Trophoblast cell (in vitro differentiated cells and primary cell): ENCODE measurements around the gene DRAP1.
A peak's percentile ranks its signal among the peaks of the same experiment; 100 is the strongest.

Experiments used
- DNase-seq, 2 donors: peaks; one replicate each; pipeline ENCODE4 v3.0.0-alpha.2; 2016
- H2AFZ ChIP-seq: 2 replicates; pipeline ENCODE4 v1.6.1; 2013; ENCODE audit warnings: low read length, moderate library complexity, mild to moderate bottlenecking; ENCODE audit not compliant: insufficient read depth, poor library complexity
- H2AK5ac ChIP-seq: 2 replicates; pipeline ENCODE4 v1.6.1; 2013; ENCODE audit warnings: mild to moderate bottlenecking, low read length
- H2BK120ac ChIP-seq: 2 replicates; pipeline ENCODE4 v1.6.1; 2013; ENCODE audit warnings: low read length, mild to moderate bottlenecking, moderate library complexity; ENCODE audit not compliant: insufficient read depth, poor library complexity
- H2BK12ac ChIP-seq: 2 replicates; pipeline ENCODE4 v1.6.1; 2013; ENCODE audit warnings: mild to moderate bottlenecking, low read length, moderate library complexity
- H2BK5ac ChIP-seq: 2 replicates; pipeline ENCODE4 v1.6.1; 2013; ENCODE audit warnings: low read length, low read depth, moderate library complexity, mild to moderate bottlenecking; ENCODE audit not compliant: poor library complexity
- H3K14ac ChIP-seq: 2 replicates; pipeline ENCODE4 v1.6.1; 2013; ENCODE audit warnings: mild to moderate bottlenecking, low read length
- H3K18ac ChIP-seq: 2 replicates; pipeline ENCODE4 v1.6.1; 2013; ENCODE audit warnings: mild to moderate bottlenecking, low read length
- H3K23ac ChIP-seq: 2 replicates; pipeline ENCODE4 v1.6.1; 2013; ENCODE audit warnings: low read length
- H3K27ac ChIP-seq: 2 replicates; pipeline ENCODE4 v1.5.1; 2013; ENCODE audit warnings: low read depth, mild to moderate bottlenecking, inconsistent platforms, low read length, moderate library complexity
- H3K27me3 ChIP-seq: 2 replicates; pipeline ENCODE4 v1.6.1; 2013; ENCODE audit warnings: inconsistent platforms, mild to moderate bottlenecking, low read length, moderate library complexity; ENCODE audit not compliant: insufficient read depth
- H3K36me3 ChIP-seq, 2 experiments: 1 replicate in 1 of 2; 2 replicates in 1 of 2; pipeline ENCODE4 v1.6.1; 2013; ENCODE audit warnings: low read length in 2 of 2, mild to moderate bottlenecking in 2 of 2, moderate library complexity in 1 of 2; ENCODE audit not compliant: insufficient read depth in 2 of 2, control insufficient read depth in 1 of 2
- H3K4ac ChIP-seq: 2 replicates; pipeline ENCODE4 v1.6.1; 2013; ENCODE audit warnings: low read depth, mild to moderate bottlenecking, low read length, moderate library complexity
- H3K4me1 ChIP-seq, 2 experiments: 1 replicate in 1 of 2; 2 replicates in 1 of 2; pipeline ENCODE4 v1.6.1; 2013; ENCODE audit warnings: low read length in 2 of 2, mild to moderate bottlenecking in 2 of 2, moderate library complexity in 1 of 2; ENCODE audit not compliant: insufficient read depth in 2 of 2, control insufficient read depth in 1 of 2
- H3K4me2 ChIP-seq: 2 replicates; pipeline ENCODE4 v1.6.1; 2013; ENCODE audit warnings: inconsistent platforms, mild to moderate bottlenecking, low read length, moderate library complexity
- H3K4me3 ChIP-seq: 2 replicates; pipeline ENCODE4 v1.5.1; 2013; ENCODE audit warnings: mild to moderate bottlenecking, low read depth, low read length, inconsistent platforms
- H3K79me1 ChIP-seq: one replicate; pipeline ENCODE4 v1.6.1; 2013; ENCODE audit warnings: low read length
- H3K79me2 ChIP-seq: 2 replicates; pipeline ENCODE4 v1.6.1; 2013; ENCODE audit warnings: low read length, mild to moderate bottlenecking; ENCODE audit not compliant: control insufficient read depth, insufficient read depth, poor library complexity
- H3K9ac ChIP-seq: 2 replicates; pipeline ENCODE4 v1.6.1; 2013; ENCODE audit warnings: mild to moderate bottlenecking, low read length
- H3K9me3 ChIP-seq: 2 replicates; pipeline ENCODE4 v1.6.1; 2013; ENCODE audit warnings: low read depth, mild to moderate bottlenecking, control low read depth, inconsistent platforms, low read length; ENCODE audit not compliant: insufficient read depth
- H4K12ac ChIP-seq: 2 replicates; pipeline ENCODE4 v1.6.1; 2013; ENCODE audit warnings: low read depth, mild to moderate bottlenecking, low read length, moderate library complexity
- H4K8ac ChIP-seq: 2 replicates; pipeline ENCODE4 v1.6.1; 2013; ENCODE audit warnings: low read depth, mild to moderate bottlenecking, low read length, moderate library complexity
- H4K91ac ChIP-seq: one replicate; pipeline ENCODE4 v1.6.1; 2013; ENCODE audit warnings: low read depth, mild to moderate bottlenecking, low read length, moderate library complexity
- WGBS: extraction: QIAGEN DNeasy Blood & Tissue Kit; methylation state at CpG from one replicate; pipeline ENCODE4 v1.1.7; 2013; ENCODE audit warnings: missing lambda C conversion rate; ENCODE audit not compliant: insufficient read length, insufficient coverage; ENCODE audit errors: extremely low coverage; 5-methylcytosine and 5-hydroxymethylcytosine counted together

Gene DRAP1

DNA sequence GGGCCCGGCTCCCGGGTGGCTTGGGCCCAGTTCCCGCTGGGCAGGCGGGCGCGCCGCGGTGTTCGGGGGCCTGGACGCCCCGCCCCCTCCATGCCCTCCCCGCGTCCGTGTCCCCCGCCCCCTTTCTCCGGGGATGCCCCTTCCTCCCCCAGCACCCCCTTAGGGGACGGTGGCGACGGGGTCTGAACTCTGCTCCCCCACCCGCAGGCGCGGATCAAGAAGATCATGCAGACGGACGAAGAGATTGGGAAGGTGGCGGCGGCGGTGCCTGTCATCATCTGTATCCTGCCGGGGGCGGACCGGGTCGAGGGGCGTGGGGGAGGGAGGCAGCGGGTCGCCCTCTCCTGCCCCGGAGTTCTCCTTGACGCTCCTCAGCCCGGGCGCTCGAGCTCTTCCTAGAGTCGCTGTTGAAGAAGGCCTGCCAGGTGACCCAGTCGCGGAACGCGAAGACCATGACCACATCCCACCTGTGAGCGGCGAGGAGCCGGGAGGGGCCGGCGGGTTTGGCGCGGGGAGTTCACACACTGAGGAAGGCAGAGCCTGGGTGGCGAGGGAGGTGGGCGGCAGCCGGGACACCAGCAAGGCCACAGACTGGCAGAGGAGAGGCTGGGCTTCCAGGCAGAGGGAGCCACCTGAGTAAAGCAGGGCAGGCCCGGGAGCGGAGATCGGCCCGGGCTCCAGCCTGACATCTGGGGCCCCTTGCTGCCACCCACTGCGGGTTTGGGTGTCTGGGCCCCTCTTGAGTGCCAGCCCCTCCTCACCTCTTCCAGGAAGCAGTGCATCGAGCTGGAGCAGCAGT is 546 bp downstream of the DRAP1 start:
- Histone ChIP-seq H2BK12ac (no peak overlapping the region), H3K79me1 (peaks cover 19% of the 10 kb centered on the region), H4K8ac (peak overlapping the region; percentile 78), H3K27ac (peak overlapping the region; percentile 35), H3K9me3 (peaks cover 2% of the 10 kb centered on the region), H3K4me2 (peak overlapping the region; percentile 73), H3K9ac (peak overlapping the region; percentile 82), H3K18ac (peak overlapping the region; percentile 84), H2BK5ac (peak overlapping the region; percentile 33), H3K36me3 (peaks cover 26 to 31% of the 10 kb centered on the region in 2 experiments), H3K23ac (no peak overlapping the region), H3K4me1 (peaks cover 38 to 42% of the 10 kb centered on the region in 2 experiments), H3K14ac (peak overlapping the region; percentile 71), H4K91ac (peak overlapping the region; percentile 78), H2AFZ (peak overlapping the region; percentile 0), H3K4ac (peak overlapping the region; percentile 58), H3K27me3 (no peaks in the 10 kb centered on the region), H2AK5ac (no peak overlapping the region), H3K79me2 (peaks cover 10% of the 10 kb centered on the region), H4K12ac (no peak overlapping the region), H2BK120ac (peak overlapping the region; percentile 65), H3K4me3 (peak overlapping the region; percentile 92)
- DNase-seq = peak in 1 of 2 donors; percentile 36
- no CpG with 5 or more reads among the region's 60 CpGs for WGBS

- H4K8ac ChIP-seq = no peak overlapping the region
- H3K18ac ChIP-seq = peak overlapping the region; percentile 11
- H2BK120ac ChIP-seq = no peak overlapping the region
- no peaks in the 10 kb centered on the region for H3K27me3 ChIP-seq
- H2BK12ac ChIP-seq = no peak overlapping the region
- no peak overlapping the region for H4K12ac ChIP-seq
- H3K36me3 ChIP-seq = peaks cover 26 to 31% of the 10 kb centered on the region in 2 experiments
- H2AFZ ChIP-seq = no peak overlapping the region
- peak overlapping the region; percentile 35 for H3K14ac ChIP-seq
- peak overlapping the region; percentile 18 for H3K9ac ChIP-seq
- H3K23ac ChIP-seq = no peak overlapping the region
- H3K27ac ChIP-seq = no peak overlapping the region
- WGBS = no CpG with 5 or more reads among the region's 15 CpGs
- H3K79me1 ChIP-seq = peaks cover 15% of the 10 kb centered on the region
- no peak overlapping the region for H4K91ac ChIP-seq
- no peak overlapping the region for H2AK5ac ChIP-seq
- DNase-seq = no peak
- H3K4me2 ChIP-seq = peak overlapping the region; percentile 73
- H3K4me3 ChIP-seq = peak overlapping the region; percentile 92
- H2BK5ac ChIP-seq = no peak overlapping the region
- H3K9me3 ChIP-seq = peaks cover 2% of the 10 kb centered on the region
- H3K79me2 ChIP-seq = peaks cover 10% of the 10 kb centered on the region
- H3K4me1 ChIP-seq = peaks cover 32 to 36% of the 10 kb centered on the region in 2 experiments
- no peak overlapping the region for H3K4ac ChIP-seq
These were observed 1.2 kb downstream of the DRAP1 start for GRCh38 chr11:65920372-65920802.

DNA sequence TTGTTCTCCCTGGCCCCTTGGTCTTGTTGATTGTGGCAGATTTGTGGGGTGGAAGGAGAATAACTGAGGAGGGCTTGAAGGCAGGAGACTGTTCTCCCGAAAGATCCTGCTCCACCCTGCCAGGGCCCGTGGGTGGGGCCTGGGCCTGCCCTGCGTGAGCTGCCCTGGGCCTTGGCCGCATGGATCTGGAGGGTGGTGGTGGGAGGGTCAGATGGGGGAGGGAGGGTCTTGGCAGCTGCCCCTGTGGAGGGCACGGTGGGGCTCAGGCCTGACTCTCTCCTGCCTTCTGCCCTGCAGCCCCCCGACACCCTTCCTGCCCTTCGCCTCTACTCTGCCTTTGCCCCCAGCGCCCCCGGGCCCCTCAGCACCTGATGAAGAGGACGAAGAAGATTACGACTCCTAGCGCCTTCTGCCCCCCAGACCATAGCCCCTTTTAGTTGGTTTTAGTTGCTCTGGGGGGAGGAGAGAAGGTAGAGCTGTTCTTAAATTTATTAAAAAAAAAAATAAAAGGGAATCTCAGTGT is 1.9 kb downstream of the DRAP1 start:
- Histone ChIP-seq H3K79me2 (peaks cover 10% of the 10 kb centered on the region), H3K14ac (no peak overlapping the region), H2AK5ac (no peak overlapping the region), H3K18ac (no peak overlapping the region), H3K4me2 (no peak overlapping the region), H3K36me3 (peaks cover 26 to 31% of the 10 kb centered on the region in 2 experiments), H3K9me3 (peaks cover 2% of the 10 kb centered on the region), H3K4me3 (no peak overlapping the region), H3K79me1 (peaks cover 9% of the 10 kb centered on the region), H3K4me1 (peaks cover 26 to 29% of the 10 kb centered on the region in 2 experiments), H2AFZ (no peak overlapping the region), H3K9ac (no peak overlapping the region), H2BK120ac (no peak overlapping the region), H4K8ac (no peak overlapping the region), H2BK12ac (no peak overlapping the region), H3K27me3 (no peaks in the 10 kb centered on the region), H3K4ac (no peak overlapping the region), H4K12ac (no peak overlapping the region), H3K23ac (no peak overlapping the region), H3K27ac (no peak overlapping the region), H4K91ac (no peak overlapping the region), H2BK5ac (no peak overlapping the region)
- no CpG with 5 or more reads among the region's 12 CpGs for WGBS
- no peak for DNase-seq

DNA sequence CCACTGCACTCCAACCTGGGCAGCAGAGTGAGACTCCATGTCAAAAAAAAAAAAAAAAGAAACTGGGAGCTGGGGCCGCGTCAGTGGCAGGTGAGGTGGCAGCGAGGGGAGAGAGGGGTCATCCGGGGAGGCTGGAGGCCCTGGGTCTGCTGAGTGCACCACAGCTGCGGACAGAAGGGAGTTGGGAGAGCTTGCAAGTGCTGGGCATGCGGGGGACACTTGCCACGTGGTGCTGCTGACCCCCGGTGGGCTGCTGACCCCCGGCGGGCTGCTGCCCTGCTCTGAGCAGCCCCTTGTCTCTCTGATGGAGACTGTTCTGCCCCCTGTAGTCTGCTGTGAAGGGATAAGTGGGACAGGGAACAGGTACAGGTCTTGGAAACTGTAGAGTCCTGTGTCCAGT is 2.6 kb downstream of the DRAP1 start:
- Histone ChIP-seq H2AK5ac (no peak overlapping the region), H3K4ac (no peak overlapping the region), H3K9ac (no peak overlapping the region), H4K8ac (no peak overlapping the region), H3K4me3 (no peak overlapping the region), H3K27me3 (no peaks in the 10 kb centered on the region), H3K27ac (no peak overlapping the region), H2BK5ac (no peak overlapping the region), H2BK120ac (no peak overlapping the region), H3K9me3 (peaks cover 2% of the 10 kb centered on the region), H3K18ac (no peak overlapping the region), H3K14ac (no peak overlapping the region), H4K12ac (no peak overlapping the region), H4K91ac (no peak overlapping the region), H3K79me2 (peaks cover 10% of the 10 kb centered on the region), H3K4me2 (no peak overlapping the region), H3K23ac (no peak overlapping the region), H3K79me1 (peaks cover 8% of the 10 kb centered on the region), H3K4me1 (peaks cover 20 to 21% of the 10 kb centered on the region in 2 experiments), H3K36me3 (peaks cover 26 to 29% of the 10 kb centered on the region in 2 experiments), H2AFZ (no peak overlapping the region), H2BK12ac (no peak overlapping the region)
- no CpG with 5 or more reads among the region's 10 CpGs for WGBS
- no peak for DNase-seq
